ENCODE measurements around the gene BMI1. TPM values are rescaled to one million over a fixed set of nuclear protein-coding genes. Genes with fewer than 3 reads are reported as not detected.

BMI1 gene
- total RNA-seq, 1 donor from 2014 or later: 33.3 TPM

DNA sequence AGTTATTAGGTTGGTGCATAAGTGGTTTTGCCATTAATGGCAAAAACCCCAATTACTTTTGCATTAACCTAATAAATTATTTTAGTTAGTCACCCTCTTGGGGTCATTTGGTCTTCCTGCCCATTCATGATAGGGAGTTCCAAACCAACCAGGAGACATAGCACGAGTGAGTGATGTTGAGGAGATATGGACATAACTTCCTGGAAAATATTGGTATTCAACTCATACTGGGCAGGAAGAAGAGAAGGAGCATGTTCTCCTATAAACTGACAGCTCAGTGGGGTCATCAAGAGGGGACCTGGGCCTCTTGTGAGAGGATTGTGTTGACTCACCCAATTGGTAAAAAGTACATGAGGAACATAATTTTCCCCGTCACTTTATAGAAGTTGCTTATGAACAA, 48.1 kb downstream of the BMI1 start:
- DNase-seq: no peak
- Histone ChIP-seq H3K27ac (replicated peaks) (no peak overlapping the region), H3K4me3 (no peak overlapping the region), H3K27me3 (ENCODE audit: low read depth) (no peaks in the 10 kb centered on the region), H3K9me3 (replicated peaks) (no peaks in the 10 kb centered on the region), H3K4me1 (no peaks in the 10 kb centered on the region), H3K36me3 (no peaks in the 10 kb centered on the region)
- TF ChIP-seq, protein P1, sequence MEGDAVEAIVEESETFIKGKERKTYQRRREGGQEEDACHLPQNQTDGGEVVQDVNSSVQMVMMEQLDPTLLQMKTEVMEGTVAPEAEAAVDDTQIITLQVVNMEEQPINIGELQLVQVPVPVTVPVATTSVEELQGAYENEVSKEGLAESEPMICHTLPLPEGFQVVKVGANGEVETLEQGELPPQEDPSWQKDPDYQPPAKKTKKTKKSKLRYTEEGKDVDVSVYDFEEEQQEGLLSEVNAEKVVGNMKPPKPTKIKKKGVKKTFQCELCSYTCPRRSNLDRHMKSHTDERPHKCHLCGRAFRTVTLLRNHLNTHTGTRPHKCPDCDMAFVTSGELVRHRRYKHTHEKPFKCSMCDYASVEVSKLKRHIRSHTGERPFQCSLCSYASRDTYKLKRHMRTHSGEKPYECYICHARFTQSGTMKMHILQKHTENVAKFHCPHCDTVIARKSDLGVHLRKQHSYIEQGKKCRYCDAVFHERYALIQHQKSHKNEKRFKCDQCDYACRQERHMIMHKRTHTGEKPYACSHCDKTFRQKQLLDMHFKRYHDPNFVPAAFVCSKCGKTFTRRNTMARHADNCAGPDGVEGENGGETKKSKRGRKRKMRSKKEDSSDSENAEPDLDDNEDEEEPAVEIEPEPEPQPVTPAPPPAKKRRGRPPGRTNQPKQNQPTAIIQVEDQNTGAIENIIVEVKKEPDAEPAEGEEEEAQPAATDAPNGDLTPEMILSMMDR (IDR thresholded peaks at IDR 0.05; ENCODE audit: borderline replicate concordance): no peak
- intact Hi-C loops (cut with micrococcal nuclease): no loop called here

DNA sequence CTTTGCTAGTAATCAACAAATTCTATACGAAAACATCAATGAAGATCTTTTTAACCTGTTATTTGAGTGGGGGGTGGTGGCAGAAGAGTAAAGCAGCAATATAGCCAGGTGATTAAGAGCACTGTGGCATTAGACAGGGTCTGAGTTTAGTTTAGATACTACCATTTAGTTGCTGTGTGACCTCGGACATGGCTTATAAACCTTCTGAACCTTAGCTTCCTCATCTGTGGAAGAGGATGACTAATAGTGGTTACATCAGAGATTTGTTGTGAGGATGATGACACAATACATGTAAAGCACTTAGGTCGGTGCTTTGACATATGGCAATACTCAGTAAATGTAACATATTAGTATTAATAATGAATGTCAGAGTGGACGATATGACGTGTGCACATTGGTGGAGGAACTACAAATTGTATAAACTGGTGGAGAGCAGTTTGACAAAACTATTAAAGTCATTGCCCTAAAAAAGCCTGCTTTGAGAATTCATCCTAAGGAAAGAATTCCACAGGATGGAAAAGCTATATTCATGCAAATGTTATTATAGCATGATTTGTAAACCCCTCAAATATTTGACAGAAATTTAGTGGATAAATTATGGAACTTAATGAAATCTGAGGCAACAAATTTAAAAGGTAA, 48.7 kb downstream of the BMI1 start:
- H3K4me1 ChIP-seq: no peaks in the 10 kb centered on the region
- no peaks in the 10 kb centered on the region for H3K27me3 ChIP-seq (ENCODE audit: low read depth)
- H3K9me3 ChIP-seq (replicated peaks): no peaks in the 10 kb centered on the region
- H3K27ac ChIP-seq (replicated peaks): no peak overlapping the region
- DNase-seq: no peak
- no peaks in the 10 kb centered on the region for H3K36me3 ChIP-seq
- intact Hi-C loops (cut with micrococcal nuclease): no loop called here
- no peak overlapping the region for H3K4me3 ChIP-seq
- TF ChIP-seq, protein P1 (IDR thresholded peaks at IDR 0.05; ENCODE audit: borderline replicate concordance): no peak

GRCh38 chr10:22370320-22370719, 49.4 kb downstream of the BMI1 start:
- Histone ChIP-seq H3K4me1 (no peaks in the 10 kb centered on the region), H3K4me3 (no peak overlapping the region), H3K27ac (replicated peaks) (no peak overlapping the region), H3K36me3 (no peaks in the 10 kb centered on the region), H3K9me3 (replicated peaks) (no peaks in the 10 kb centered on the region), H3K27me3 (ENCODE audit: low read depth) (no peaks in the 10 kb centered on the region)
- TF ChIP-seq, protein P1 (IDR thresholded peaks at IDR 0.05; ENCODE audit: borderline replicate concordance): no peak
- intact Hi-C loops (cut with micrococcal nuclease): no loop called here
- no peak for DNase-seq

DNA sequence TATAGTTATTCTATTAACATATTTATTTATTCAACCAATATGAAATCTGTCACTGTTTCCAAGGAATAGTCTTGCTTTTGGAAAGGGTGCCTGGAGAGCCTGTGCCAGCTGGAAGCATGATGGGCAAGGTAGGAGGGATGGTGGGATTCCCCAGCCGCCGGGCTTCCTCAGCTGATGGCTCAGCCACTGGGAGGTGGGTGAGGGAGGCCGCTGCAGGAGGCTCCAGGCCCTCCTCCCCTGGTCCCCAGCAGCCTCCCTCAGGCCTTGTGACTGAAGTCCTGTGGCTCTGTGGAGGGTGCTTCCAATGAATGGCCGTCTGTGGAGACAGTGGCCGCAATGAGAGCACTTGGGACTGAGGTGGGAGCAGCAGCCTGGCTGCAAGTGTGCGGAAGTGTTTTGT, 51.4 kb downstream of the BMI1 start:
- TF ChIP-seq, protein P1 (IDR thresholded peaks at IDR 0.05; ENCODE audit: borderline replicate concordance): no peak
- H3K27me3 ChIP-seq (ENCODE audit: low read depth): no peaks in the 10 kb centered on the region
- H3K9me3 ChIP-seq (replicated peaks): no peaks in the 10 kb centered on the region
- no peaks in the 10 kb centered on the region for H3K4me1 ChIP-seq
- H3K36me3 ChIP-seq: no peaks in the 10 kb centered on the region
- no peak for DNase-seq
- H3K27ac ChIP-seq (replicated peaks): no peak overlapping the region
- intact Hi-C loops (cut with micrococcal nuclease): no loop called here
- H3K4me3 ChIP-seq: no peak overlapping the region

DNA sequence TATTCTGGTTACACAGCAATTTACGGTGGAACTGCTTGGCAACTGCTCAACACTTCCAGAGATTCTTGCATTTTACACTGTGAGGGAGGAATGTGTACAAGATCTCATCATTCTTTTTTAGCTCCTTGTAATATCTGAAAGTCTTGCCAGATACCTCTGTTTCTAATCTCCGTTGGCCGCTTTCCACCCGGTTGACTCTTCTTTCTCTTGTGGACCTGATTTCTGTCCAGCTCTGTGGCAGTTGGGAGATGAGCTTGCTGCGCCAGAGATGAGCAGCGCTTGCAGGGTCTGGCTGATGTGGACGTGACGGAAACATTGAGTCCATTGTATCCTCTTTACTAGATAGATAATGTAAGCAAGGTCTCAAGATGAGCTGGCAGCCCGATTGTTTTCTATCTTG, 52.0 kb downstream of the BMI1 start:
- Histone ChIP-seq H3K27me3 (ENCODE audit: low read depth) (no peaks in the 10 kb centered on the region), H3K4me1 (no peaks in the 10 kb centered on the region), H3K4me3 (no peak overlapping the region), H3K9me3 (replicated peaks) (no peaks in the 10 kb centered on the region), H3K36me3 (no peaks in the 10 kb centered on the region), H3K27ac (replicated peaks) (no peak overlapping the region)
- intact Hi-C loops (cut with micrococcal nuclease): no loop called here
- TF ChIP-seq, protein P1 (IDR thresholded peaks at IDR 0.05; ENCODE audit: borderline replicate concordance): no peak
- no peak for DNase-seq

Data from left ventricle myocardium inferior (tissue), 1 donor.